Stimulated activated naive B cell treated with anti-CD40 and anti-IgM and Interleukin-4, amounts not matched to agents 10 μg/mL and 1 μg/mL and 100 μg/mL, for 72 hours (primary cell): ENCODE data around the gene TNFRSF8.

Source experiments
- ATAC-seq, 2 donors: fragments of 150-1000 bp; cut with Tn5 transposase; replicated peaks; 2 replicates each; pipeline ENCODE4 v1.10.0; 2021; ENCODE audit warnings: moderate library complexity in 1 of 2
- DNase-seq: peaks from one replicate; pipeline ENCODE4 v3.0.0; 2021
- H3K27ac Mint-ChIP-seq: one replicate; pipeline ENCODE4 v1.8.0; 2022; ENCODE audit warnings: mild to moderate bottlenecking, mixed read lengths
- H3K27me3 Mint-ChIP-seq, 2 donors: one replicate each; pipeline ENCODE4 v1.8.0; 2022; ENCODE audit warnings: mixed read lengths in 2 of 2
- H3K36me3 Mint-ChIP-seq, 2 donors: one replicate each; pipeline ENCODE4 v1.8.0; 2022; ENCODE audit warnings: mixed read lengths in 2 of 2, mild to moderate bottlenecking in 1 of 2
- H3K4me1 Mint-ChIP-seq, 2 donors: one replicate each; pipeline ENCODE4 v1.8.0; 2022; ENCODE audit warnings: mixed read lengths in 2 of 2, mild to moderate bottlenecking in 1 of 2
- H3K4me3 Mint-ChIP-seq, 2 donors: one replicate each; pipeline ENCODE4 v1.8.0; 2022; ENCODE audit warnings: mild to moderate bottlenecking in 2 of 2, mixed read lengths in 2 of 2, moderate library complexity in 1 of 2
- H3K9me3 Mint-ChIP-seq, 2 donors: one replicate each; pipeline ENCODE4 v1.8.0; 2022; ENCODE audit warnings: mixed read lengths in 2 of 2, mild to moderate bottlenecking in 1 of 2

Gene TNFRSF8

GRCh38 chr1:12136916-12137610 is 74.0 kb downstream of the TNFRSF8 start:
- DNase-seq (no peak), ATAC-seq (no peak)
- Mint-ChIP-seq H3K9me3 (no peaks in the 10 kb centered on the region), H3K36me3 (no peaks in the 10 kb centered on the region), H3K27ac (no peak overlapping the region), H3K4me3 (no peak overlapping the region), H3K27me3 (no peaks in the 10 kb centered on the region), H3K4me1 (peaks cover 28 to 61% of the 10 kb centered on the region in 2 donors)

- H3K4me1 Mint-ChIP-seq, result peaks cover 34 to 62% of the 10 kb centered on the region in 2 donors
- H3K4me3 Mint-ChIP-seq, result no peak overlapping the region
- no peaks in the 10 kb centered on the region for H3K9me3 Mint-ChIP-seq
- no peaks in the 10 kb centered on the region for H3K36me3 Mint-ChIP-seq
- no peak overlapping the region for H3K27ac Mint-ChIP-seq
- H3K27me3 Mint-ChIP-seq, result no peaks in the 10 kb centered on the region
- peak; percentile 15 to 60 for ATAC-seq
- no peak for DNase-seq
Observed at GRCh38 chr1:12138196-12139168, 75.4 kb downstream of the TNFRSF8 start.

GRCh38 chr1:12140016-12140415 is 76.9 kb downstream of the TNFRSF8 start:
- H3K36me3 Mint-ChIP-seq, result no peaks in the 10 kb centered on the region
- ATAC-seq (no peak), DNase-seq (no peak)
- H3K27ac Mint-ChIP-seq, result no peak overlapping the region
- no peaks in the 10 kb centered on the region for H3K27me3 Mint-ChIP-seq
- H3K9me3 Mint-ChIP-seq, result no peaks in the 10 kb centered on the region
- peaks cover 36 to 69% of the 10 kb centered on the region in 2 donors for H3K4me1 Mint-ChIP-seq
- H3K4me3 Mint-ChIP-seq, result no peak overlapping the region

- Mint-ChIP-seq H3K27ac (no peak overlapping the region), H3K4me3 (no peak overlapping the region), H3K4me1 (peaks cover 40 to 75% of the 10 kb centered on the region in 2 donors), H3K27me3 (no peaks in the 10 kb centered on the region), H3K36me3 (no peaks in the 10 kb centered on the region), H3K9me3 (no peaks in the 10 kb centered on the region)
- no peak for ATAC-seq
- no peak for DNase-seq
Observed at GRCh38 chr1:12140515-12141162, 77.5 kb downstream of the TNFRSF8 start.

- DNase-seq (no peak), ATAC-seq (no peak)
- H3K36me3 Mint-ChIP-seq, result no peaks in the 10 kb centered on the region
- H3K4me1 Mint-ChIP-seq, result peaks cover 44 to 82% of the 10 kb centered on the region in 2 donors
- H3K4me3 Mint-ChIP-seq, result no peak overlapping the region
- H3K9me3 Mint-ChIP-seq, result no peaks in the 10 kb centered on the region
- no peak overlapping the region for H3K27ac Mint-ChIP-seq
- no peaks in the 10 kb centered on the region for H3K27me3 Mint-ChIP-seq
Observed at GRCh38 chr1:12141163-12141850, 78.2 kb downstream of the TNFRSF8 start.

GRCh38 chr1:12142141-12142823 is 79.2 kb downstream of the TNFRSF8 start:
- no peaks in the 10 kb centered on the region for H3K36me3 Mint-ChIP-seq
- no peak overlapping the region for H3K4me3 Mint-ChIP-seq
- no peaks in the 10 kb centered on the region for H3K27me3 Mint-ChIP-seq
- ATAC-seq (no peak), DNase-seq (no peak)
- H3K27ac Mint-ChIP-seq, result peak overlapping the region; percentile 37
- no peaks in the 10 kb centered on the region for H3K9me3 Mint-ChIP-seq
- H3K4me1 Mint-ChIP-seq, result peaks cover 54 to 92% of the 10 kb centered on the region in 2 donors

- ATAC-seq (peak; percentile 33 to 35), DNase-seq (no peak)
- Mint-ChIP-seq H3K4me1 (peaks cover 58 to 97% of the 10 kb centered on the region in 2 donors), H3K27ac (peak overlapping the region; percentile 85), H3K27me3 (no peaks in the 10 kb centered on the region), H3K4me3 (peak overlapping the region in 1 of 2 donors; percentile 60), H3K36me3 (no peaks in the 10 kb centered on the region), H3K9me3 (no peaks in the 10 kb centered on the region)
Observed at GRCh38 chr1:12142891-12143630, 80.0 kb downstream of the TNFRSF8 start.

GRCh38 chr1:12143631-12144155 is 80.6 kb downstream of the TNFRSF8 start:
- Mint-ChIP-seq H3K27ac (peak overlapping the region; percentile 85), H3K27me3 (no peaks in the 10 kb centered on the region), H3K4me1 (peaks cover 53 to 97% of the 10 kb centered on the region in 2 donors), H3K36me3 (no peaks in the 10 kb centered on the region), H3K4me3 (peak overlapping the region in 1 of 2 donors; percentile 60), H3K9me3 (no peaks in the 10 kb centered on the region)
- DNase-seq (peak; percentile 59), ATAC-seq (peak; percentile 81)

GRCh38 chr1:12144236-12144635 is 81.1 kb downstream of the TNFRSF8 start:
- Mint-ChIP-seq H3K27ac (peak overlapping the region; percentile 85), H3K9me3 (no peaks in the 10 kb centered on the region), H3K4me1 (peaks cover 54 to 97% of the 10 kb centered on the region in 2 donors), H3K36me3 (no peaks in the 10 kb centered on the region), H3K4me3 (no peak overlapping the region), H3K27me3 (no peaks in the 10 kb centered on the region)
- ATAC-seq (no peak), DNase-seq (no peak)

GRCh38 chr1:12144969-12145368 is 81.9 kb downstream of the TNFRSF8 start:
- Mint-ChIP-seq H3K27ac (peak overlapping the region; percentile 82), H3K9me3 (peaks cover 2 to 3% of the 10 kb centered on the region in 2 donors), H3K4me1 (peaks cover 57 to 97% of the 10 kb centered on the region in 2 donors), H3K27me3 (no peaks in the 10 kb centered on the region), H3K4me3 (no peak overlapping the region), H3K36me3 (peaks cover 4 to 5% of the 10 kb centered on the region in 2 donors)
- ATAC-seq (no peak), DNase-seq (no peak)

GRCh38 chr1:12145616-12146342 is 82.7 kb downstream of the TNFRSF8 start:
- Mint-ChIP-seq H3K4me1 (peaks cover 65 to 97% of the 10 kb centered on the region in 2 donors), H3K27ac (peak overlapping the region; percentile 82), H3K9me3 (peaks cover 2 to 3% of the 10 kb centered on the region in 2 donors), H3K36me3 (peaks cover 4 to 5% of the 10 kb centered on the region in 2 donors), H3K27me3 (no peaks in the 10 kb centered on the region), H3K4me3 (no peak overlapping the region)
- no peak for ATAC-seq
- no peak for DNase-seq
